ENCODE results near the gene TFDP2. TPM values are rescaled to one million over a fixed set of nuclear protein-coding genes. Genes with fewer than 3 reads are reported as not detected.

TFDP2 gene
- total and polyA plus RNA-seq, 2 of the 8 experiments (the other 6 are each of a cell fraction or from before 2014, with no cell fraction given): 41.1 to 119 TPM

DNA sequence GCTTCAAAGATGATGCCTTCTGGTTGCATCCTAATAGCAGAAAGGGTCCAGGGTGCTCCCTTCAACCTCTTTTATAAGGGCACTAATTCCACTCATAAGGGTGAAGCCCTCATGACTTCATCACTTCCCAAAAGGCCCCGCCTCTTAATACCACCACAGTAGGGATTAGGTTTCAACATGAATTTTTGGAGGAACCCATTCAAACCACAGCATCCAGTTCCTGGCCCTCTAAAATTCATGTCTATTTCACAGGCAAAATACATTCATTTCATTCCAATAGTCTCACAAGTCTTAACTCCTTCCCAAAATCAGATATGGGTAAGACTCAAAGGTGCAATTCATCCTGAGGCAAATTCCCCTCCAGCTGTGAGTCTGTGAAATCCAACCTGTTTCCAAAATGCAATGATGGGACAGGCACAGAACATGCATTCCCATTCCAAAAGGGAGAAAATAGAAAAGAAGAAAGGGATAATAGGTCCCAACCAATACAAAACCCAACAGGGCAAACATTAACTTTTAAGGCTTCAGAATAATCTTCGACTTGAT is 148.9 kb downstream of the TFDP2 start (continued):
- TF ChIP-seq E2F6 (IDR thresholded peaks at IDR 0.05) (no peak), CEBPB (IDR thresholded peaks at IDR 0.05; ENCODE audit: low read depth, low read length) (no peak)

Measured in H1 (cell line).